Activated B cell treated with CpG ODN at 0.5 μM for 24 hours (primary cell): Measurements from ENCODE around the gene PARVG. TPM values are rescaled to one million over a fixed set of nuclear protein-coding genes. Genes with fewer than 3 reads are reported as not detected.

Source experiments
- ATAC-seq: fragments of 200-7000 bp; cut with Tn5 transposase; one replicate; pipeline ENCODE4 v1.10.0; 2021; ENCODE audit warnings: low read depth, mild to moderate bottlenecking, moderate library complexity
- CTCF ChIA-PET: fragments of 350-600 bp; sonication (Branson Sonifier 250); formaldehyde crosslinking; loops from one replicate; lab custom pipeline; 2021; ENCODE audit warnings: antibody characterized with exemption; lab: Charles Lee
- POLR2A ChIA-PET: fragments of 350-600 bp; sonication (Branson Sonifier 250); formaldehyde crosslinking; loops from one replicate; lab custom pipeline; 2021; ENCODE audit warnings: antibody characterized with exemption; lab: Charles Lee
- DNase-seq: peaks from one replicate; pipeline ENCODE4 v3.0.0; 2022
- H3K27ac Mint-ChIP-seq: one replicate; pipeline ENCODE4 v1.8.0; 2020; ENCODE audit warnings: mixed read lengths
- H3K27me3 Mint-ChIP-seq: one replicate; pipeline ENCODE4 v1.8.0; 2021; ENCODE audit warnings: mixed read lengths
- H3K36me3 Mint-ChIP-seq: one replicate; pipeline ENCODE4 v1.8.0; 2021; ENCODE audit warnings: low read depth, mixed read lengths
- H3K4me1 Mint-ChIP-seq: one replicate; pipeline ENCODE4 v1.8.0; 2021; ENCODE audit warnings: mixed read lengths
- H3K4me3 Mint-ChIP-seq: one replicate; pipeline ENCODE4 v1.8.0; 2020; ENCODE audit warnings: mild to moderate bottlenecking, mixed read lengths
- H3K9me3 Mint-ChIP-seq: one replicate; pipeline ENCODE4 v1.8.0; 2020; ENCODE audit warnings: mixed read lengths
- intact Hi-C: fragments of 100-400 bp; cut with micrococcal nuclease; formaldehyde crosslinking; loops from one replicate; pipeline ENCODE4 v1.15.1; 2024
- total RNA-seq: library from RNA; stranded (reverse); gene quantifications from 2 replicates; pipeline ENCODE4 v1.2.3, GENCODE V29; 2022
- TF ChIP-seq, protein P1 (sequence below): fragments of 200-600 bp; IDR thresholded peaks from one replicate; pipeline ENCODE4 v1.8.0; 2022; ENCODE audit warnings: antibody characterized with exemption, mild to moderate bottlenecking

The PARVG gene
- total RNA-seq, 1 donor from 2014 or later: 96.1 TPM

DNA sequence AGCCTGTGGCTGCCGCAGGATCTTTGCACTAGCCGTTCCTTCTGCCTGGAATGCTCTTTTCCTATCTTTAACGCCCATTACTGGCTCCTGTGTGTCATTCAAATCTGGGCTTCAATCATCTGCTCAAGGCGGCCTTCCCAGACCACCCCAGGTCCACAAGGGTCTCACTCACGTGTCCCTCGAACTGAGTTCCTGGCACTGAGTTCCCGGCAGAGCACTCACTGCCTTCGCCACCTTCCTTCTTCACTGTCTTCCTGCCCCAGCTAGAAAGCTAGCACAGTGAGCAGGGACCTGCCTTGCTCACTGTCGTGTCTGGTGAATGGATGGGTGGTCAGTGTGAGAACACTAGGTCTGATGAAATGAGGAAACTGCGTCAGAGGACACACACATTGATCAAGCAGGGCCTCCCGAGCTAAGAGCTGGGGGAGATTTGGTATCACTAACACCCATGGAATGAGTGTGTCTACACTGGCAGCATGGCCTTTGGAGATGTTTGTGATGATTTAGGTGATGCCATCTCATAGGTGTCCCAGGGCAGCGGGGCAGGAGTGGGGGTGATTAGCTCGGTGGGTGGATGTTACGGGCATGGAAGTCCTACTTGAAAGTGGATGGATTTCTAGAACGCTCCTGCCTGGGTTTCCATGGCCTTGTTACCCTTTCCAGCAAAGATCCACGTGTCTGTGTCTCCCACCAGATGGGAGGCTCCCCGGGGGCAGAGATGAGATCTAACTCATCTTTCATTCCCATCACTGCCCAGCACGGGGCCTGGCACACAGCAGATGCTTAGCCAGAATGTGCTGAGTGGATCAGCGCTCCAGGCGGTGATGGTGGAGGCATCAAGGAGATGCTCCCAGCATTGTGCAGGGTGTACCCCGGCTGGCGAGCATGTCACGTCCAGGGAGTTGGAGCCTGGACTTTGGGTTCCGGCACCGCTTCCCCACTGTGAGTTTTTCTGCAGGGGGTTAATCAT is 67.5 kb downstream of the PARVG start:
- peaks cover 35% of the 10 kb centered on the region for H3K27me3 Mint-ChIP-seq
- intact Hi-C loops: no loop called here
- TF ChIP-seq, protein P1, sequence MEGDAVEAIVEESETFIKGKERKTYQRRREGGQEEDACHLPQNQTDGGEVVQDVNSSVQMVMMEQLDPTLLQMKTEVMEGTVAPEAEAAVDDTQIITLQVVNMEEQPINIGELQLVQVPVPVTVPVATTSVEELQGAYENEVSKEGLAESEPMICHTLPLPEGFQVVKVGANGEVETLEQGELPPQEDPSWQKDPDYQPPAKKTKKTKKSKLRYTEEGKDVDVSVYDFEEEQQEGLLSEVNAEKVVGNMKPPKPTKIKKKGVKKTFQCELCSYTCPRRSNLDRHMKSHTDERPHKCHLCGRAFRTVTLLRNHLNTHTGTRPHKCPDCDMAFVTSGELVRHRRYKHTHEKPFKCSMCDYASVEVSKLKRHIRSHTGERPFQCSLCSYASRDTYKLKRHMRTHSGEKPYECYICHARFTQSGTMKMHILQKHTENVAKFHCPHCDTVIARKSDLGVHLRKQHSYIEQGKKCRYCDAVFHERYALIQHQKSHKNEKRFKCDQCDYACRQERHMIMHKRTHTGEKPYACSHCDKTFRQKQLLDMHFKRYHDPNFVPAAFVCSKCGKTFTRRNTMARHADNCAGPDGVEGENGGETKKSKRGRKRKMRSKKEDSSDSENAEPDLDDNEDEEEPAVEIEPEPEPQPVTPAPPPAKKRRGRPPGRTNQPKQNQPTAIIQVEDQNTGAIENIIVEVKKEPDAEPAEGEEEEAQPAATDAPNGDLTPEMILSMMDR: no peak
- POLR2A ChIA-PET: no interaction called here
- H3K9me3 Mint-ChIP-seq: peaks cover 13% of the 10 kb centered on the region
- DNase-seq: no peak
- no peaks in the 10 kb centered on the region for H3K4me1 Mint-ChIP-seq
- no peak overlapping the region for H3K4me3 Mint-ChIP-seq
- ATAC-seq: no peak
- CTCF ChIA-PET: no interaction called here
- H3K27ac Mint-ChIP-seq: no peak overlapping the region
- H3K36me3 Mint-ChIP-seq: no peaks in the 10 kb centered on the region

DNA sequence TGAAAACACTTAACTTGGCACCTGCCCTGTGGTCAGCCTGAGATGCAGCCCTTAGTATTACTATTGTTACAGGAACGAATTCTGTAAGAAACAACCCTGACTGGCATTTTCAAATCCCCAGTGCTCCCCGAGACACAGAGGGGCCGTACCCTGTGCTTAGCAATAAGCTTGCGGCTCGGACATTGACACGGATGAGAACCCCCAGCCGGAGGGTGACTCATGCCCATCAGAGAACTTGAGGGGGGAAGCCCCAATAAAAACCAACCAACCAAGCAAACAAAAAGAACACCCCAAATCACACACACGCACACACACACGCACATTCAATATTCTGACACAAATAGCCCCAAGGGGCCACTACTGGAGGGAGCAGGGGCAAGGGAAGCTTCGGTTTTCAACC is 68.2 kb downstream of the PARVG start:
- Mint-ChIP-seq H3K27ac (no peak overlapping the region), H3K36me3 (no peaks in the 10 kb centered on the region), H3K4me3 (no peak overlapping the region), H3K4me1 (no peaks in the 10 kb centered on the region), H3K9me3 (peaks cover 13% of the 10 kb centered on the region), H3K27me3 (peaks cover 30% of the 10 kb centered on the region)
- TF ChIP-seq, protein P1: no peak
- CTCF ChIA-PET: no interaction called here
- DNase-seq (no peak), ATAC-seq (no peak)
- intact Hi-C loops: no loop called here
- POLR2A ChIA-PET: no interaction called here

DNA sequence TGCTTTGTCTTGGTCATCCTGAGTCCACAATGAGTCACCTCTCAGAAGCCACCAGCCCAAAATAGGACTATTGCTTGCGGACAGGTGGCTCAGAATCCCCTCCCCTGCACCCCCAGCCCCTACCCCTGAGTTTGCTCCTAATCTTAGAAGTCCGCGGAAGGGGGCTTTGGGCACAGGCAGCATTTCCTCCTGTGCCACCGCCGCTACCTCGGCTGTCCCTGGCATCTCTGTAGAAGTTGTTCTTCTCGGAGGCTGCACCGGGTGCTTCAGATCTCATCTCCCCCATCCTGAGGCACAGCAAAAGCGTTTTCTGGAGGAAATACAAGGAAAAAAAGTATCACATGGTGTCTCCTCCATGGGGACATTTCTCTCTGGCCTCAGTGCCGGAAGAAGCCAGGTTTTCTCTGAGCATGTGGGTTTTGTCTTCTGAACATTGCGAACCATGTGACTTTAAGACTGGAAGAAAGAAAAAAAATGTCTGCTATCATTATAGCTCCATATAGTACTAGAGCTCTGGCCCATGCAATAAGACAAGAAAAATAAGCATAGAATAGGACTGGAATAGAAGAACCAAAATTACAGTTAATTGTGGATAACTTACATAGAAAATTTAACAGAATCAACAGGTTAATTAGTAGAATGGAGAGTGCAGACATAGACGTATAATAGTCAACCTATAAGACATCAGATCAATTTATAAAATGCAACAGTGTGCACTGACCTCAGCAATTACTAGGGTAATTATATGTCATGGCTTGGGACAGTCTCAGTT is 68.8 kb downstream of the PARVG start:
- no peak overlapping the region for H3K27ac Mint-ChIP-seq
- no peak for DNase-seq
- ChIA-PET CTCF (no interaction called here), POLR2A (no interaction called here)
- no peaks in the 10 kb centered on the region for H3K4me1 Mint-ChIP-seq
- intact Hi-C loops: no loop called here
- H3K27me3 Mint-ChIP-seq: peaks cover 25% of the 10 kb centered on the region
- H3K9me3 Mint-ChIP-seq: peaks cover 13% of the 10 kb centered on the region
- no peak for ATAC-seq
- TF ChIP-seq, protein P1: no peak
- H3K4me3 Mint-ChIP-seq: no peak overlapping the region
- no peaks in the 10 kb centered on the region for H3K36me3 Mint-ChIP-seq

DNA sequence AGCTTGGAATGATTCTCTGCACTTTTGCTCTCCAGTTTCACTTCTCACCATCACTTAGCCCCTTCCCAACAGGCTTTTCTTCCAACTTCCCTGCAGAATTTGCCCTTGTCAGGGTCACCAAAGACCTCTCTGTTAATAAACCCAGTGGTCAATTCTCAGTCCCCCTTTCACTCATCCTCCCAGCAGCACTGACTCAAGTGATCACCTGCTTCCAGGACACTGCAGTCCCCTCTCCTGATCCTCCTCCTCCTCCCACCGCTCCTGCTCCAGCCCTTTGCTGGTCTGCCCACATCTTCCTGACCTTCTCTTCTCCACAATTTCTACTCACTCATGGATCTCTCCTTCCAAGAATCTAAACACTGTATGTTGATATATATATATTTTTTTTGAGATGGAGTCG is 74.1 kb downstream of the PARVG start:
- intact Hi-C loops: no loop called here
- H3K27me3 Mint-ChIP-seq: peaks cover 29% of the 10 kb centered on the region
- POLR2A ChIA-PET: no interaction called here
- peaks cover 7% of the 10 kb centered on the region for H3K9me3 Mint-ChIP-seq
- TF ChIP-seq, protein P1: no peak
- CTCF ChIA-PET: no interaction called here
- H3K4me1 Mint-ChIP-seq: no peaks in the 10 kb centered on the region
- no peak overlapping the region for H3K27ac Mint-ChIP-seq
- no peak for ATAC-seq
- no peak overlapping the region for H3K4me3 Mint-ChIP-seq
- no peak for DNase-seq
- no peaks in the 10 kb centered on the region for H3K36me3 Mint-ChIP-seq

DNA sequence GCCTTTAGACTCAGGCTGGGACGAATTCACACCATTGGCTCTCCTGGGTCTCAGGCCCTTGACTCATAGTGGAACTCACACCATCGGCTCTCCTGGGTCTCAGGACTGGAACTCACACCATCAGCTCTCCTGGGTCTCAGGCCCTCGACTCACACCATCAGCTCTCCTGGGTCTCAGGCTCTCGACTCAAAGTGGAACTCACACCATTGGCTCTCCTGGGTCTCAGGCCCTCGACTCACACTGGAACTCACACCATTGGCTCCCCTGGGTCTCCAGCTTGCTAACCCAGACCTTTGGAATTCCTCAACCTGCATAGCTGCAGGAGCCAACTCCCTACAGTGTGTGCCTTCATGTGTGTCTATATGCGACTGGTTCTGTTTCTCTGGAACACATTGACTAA is 75.4 kb downstream of the PARVG start:
- no peaks in the 10 kb centered on the region for H3K36me3 Mint-ChIP-seq

More for the DNA sequence above, 75.4 kb downstream of the PARVG start:
- Mint-ChIP-seq H3K4me1 (no peaks in the 10 kb centered on the region), H3K27ac (no peak overlapping the region), H3K4me3 (no peak overlapping the region), H3K9me3 (peaks cover under 1% of the 10 kb centered on the region), H3K27me3 (peaks cover 22% of the 10 kb centered on the region)
- no peak for DNase-seq
- ChIA-PET POLR2A (no interaction called here), CTCF (no interaction called here)
- no peak for ATAC-seq
- intact Hi-C loops: no loop called here
- TF ChIP-seq, protein P1: no peak
